ENCODE results near the gene MOB1B. TPM values are rescaled to one million over a fixed set of nuclear protein-coding genes. Genes with fewer than 3 reads are reported as not detected.

Gene MOB1B
- total RNA-seq, 2 donors from 2014 or later = 9.2 to 12.7 TPM

DNA sequence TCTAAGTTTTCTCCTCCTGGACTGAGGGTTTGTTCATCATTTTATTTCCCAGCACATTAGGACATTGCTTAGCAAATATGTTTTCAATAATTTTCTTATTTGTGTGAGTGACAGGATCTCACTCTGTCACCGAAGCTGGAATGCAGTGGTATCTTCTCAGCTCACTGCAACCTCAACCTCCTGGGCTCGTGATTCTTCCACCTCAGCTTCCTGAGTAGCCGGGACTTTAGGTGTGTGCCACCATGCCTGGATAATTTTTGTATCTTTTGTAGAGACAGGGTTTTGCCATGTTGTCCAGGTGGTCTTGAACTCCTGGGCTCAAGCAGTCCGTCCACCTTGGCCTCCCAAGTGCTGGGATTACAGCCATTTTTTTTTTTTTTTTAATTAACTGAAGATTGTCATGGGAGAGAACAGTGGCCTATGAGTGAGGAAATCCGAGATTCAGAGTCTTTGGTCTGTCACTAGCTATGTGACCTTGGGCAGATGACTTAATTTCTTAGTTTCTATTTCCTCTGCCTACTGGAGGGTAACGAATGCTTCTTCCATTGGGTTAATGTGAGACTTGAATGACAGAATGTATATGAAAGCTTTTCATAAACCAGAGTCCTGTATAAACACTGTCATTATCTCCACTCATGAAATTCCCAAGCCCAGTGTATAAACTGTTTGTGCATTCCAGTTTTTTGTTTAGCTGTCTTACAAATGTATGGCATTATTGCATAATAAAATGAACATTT, 23.9 kb downstream of the MOB1B start:
- no peak for ATAC-seq
- no peak for DNase-seq
- 67 to 73% methylated on average over 6 of the region's 6 CpGs for WGBS, 2 donors

DNA sequence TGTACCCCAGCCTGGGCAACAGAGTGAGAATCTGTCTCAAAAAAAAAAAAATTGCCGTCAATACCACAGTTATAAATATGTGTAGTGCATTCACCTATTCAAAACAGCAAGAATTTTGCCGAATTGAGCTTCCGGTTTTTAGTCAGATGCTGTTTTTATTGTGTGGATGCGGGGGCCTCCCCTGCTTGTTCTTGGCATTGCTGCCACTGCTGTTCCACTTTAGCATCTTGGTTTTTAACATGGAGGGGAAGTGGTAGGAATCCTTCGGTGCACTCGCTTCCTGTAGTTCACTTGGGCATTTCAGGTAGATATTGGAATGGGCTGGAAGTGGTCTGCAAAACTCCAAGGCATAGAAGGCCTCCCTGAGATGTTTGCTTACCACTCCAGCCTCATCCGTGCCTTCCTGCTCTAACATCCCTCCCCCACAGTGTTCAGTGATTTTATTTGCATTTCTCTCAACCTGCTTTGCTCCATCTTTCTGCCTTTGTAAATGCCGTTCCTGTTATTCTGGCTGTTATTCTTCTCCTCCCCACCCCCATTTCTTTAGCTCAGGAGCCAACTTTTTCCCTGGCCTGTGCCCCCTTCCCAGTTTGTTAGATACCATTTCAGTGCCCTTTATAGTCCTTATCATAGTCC, 25.5 kb downstream of the MOB1B start:
- no peak overlapping the region for H3K4me3 ChIP-seq
- no peak for ATAC-seq
- H3K27me3 ChIP-seq = no peaks in the 10 kb centered on the region
- intact Hi-C loops (cut with DNase I) = no loop called here
- H3K36me3 ChIP-seq (replicated peaks in 1 of 2; ENCODE audit: insufficient read depth in 1 of 2, low read depth in 2 of 2) = no peaks in the 10 kb centered on the region
- H3K9me3 ChIP-seq = no peaks in the 10 kb centered on the region
- no peak for DNase-seq
- peaks cover 7% of the 10 kb centered on the region for H3K4me1 ChIP-seq
- no peak for TF ChIP-seq POLR2A (IDR thresholded peaks at IDR 0.05)
- 80 to 83% methylated on average over 8 of the region's 8 CpGs for WGBS, 2 donors
- H3K27ac ChIP-seq = no peak overlapping the region

More for the DNA sequence above, 23.9 kb downstream of the MOB1B start:
- Histone ChIP-seq H3K27me3 (no peaks in the 10 kb centered on the region), H3K4me3 (no peak overlapping the region), H3K36me3 (replicated peaks in 1 of 2; ENCODE audit: insufficient read depth in 1 of 2, low read depth in 2 of 2) (no peaks in the 10 kb centered on the region), H3K27ac (no peak overlapping the region), H3K4me1 (peaks cover 7% of the 10 kb centered on the region), H3K9me3 (no peaks in the 10 kb centered on the region)
- TF ChIP-seq POLR2A (IDR thresholded peaks at IDR 0.05) = no peak
- TF ChIP-seq, protein P1, sequence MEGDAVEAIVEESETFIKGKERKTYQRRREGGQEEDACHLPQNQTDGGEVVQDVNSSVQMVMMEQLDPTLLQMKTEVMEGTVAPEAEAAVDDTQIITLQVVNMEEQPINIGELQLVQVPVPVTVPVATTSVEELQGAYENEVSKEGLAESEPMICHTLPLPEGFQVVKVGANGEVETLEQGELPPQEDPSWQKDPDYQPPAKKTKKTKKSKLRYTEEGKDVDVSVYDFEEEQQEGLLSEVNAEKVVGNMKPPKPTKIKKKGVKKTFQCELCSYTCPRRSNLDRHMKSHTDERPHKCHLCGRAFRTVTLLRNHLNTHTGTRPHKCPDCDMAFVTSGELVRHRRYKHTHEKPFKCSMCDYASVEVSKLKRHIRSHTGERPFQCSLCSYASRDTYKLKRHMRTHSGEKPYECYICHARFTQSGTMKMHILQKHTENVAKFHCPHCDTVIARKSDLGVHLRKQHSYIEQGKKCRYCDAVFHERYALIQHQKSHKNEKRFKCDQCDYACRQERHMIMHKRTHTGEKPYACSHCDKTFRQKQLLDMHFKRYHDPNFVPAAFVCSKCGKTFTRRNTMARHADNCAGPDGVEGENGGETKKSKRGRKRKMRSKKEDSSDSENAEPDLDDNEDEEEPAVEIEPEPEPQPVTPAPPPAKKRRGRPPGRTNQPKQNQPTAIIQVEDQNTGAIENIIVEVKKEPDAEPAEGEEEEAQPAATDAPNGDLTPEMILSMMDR (IDR thresholded peaks at IDR 0.05) = no peak
- intact Hi-C loops (cut with DNase I) = no loop called here

DNA sequence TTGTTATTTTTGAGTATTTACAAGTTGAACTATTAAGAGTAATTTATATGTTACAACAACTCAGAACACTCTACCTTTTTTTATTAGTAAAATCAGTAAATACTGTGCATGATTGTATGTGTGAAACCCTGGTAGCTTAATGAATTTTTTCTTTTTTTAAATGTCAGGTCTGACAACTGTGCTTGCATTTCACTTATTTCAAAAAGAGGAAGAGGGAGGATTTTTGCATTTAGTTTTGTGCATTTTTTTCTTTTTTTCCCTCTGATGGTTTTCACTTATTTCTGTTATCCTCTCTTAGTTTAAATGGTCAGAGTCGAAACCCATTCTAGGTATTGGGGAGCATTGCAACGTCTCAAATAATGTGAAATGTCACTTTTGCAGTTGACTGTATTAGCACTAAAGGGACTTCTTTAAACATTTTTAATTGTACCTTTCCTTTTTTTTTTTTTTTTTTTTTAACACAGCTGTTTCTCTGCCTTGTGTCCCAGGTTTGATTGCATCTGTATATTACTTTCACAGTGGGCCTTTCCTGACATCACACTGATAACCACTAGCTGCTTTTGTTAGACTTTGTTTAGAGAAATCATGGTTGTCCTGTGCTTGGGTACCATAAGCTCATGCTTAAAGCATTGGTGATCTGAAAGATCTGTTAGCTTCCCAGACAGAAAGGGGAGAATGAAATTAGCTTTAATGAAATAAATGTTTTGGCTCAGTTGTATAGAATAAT, 28.5 kb downstream of the MOB1B start:
- no peak for ATAC-seq
- DNase-seq = no peak
- Histone ChIP-seq H3K9me3 (no peaks in the 10 kb centered on the region), H3K27ac (no peak overlapping the region), H3K4me3 (no peak overlapping the region), H3K36me3 (replicated peaks in 1 of 2; ENCODE audit: insufficient read depth in 1 of 2, low read depth in 2 of 2) (no peaks in the 10 kb centered on the region), H3K27me3 (no peaks in the 10 kb centered on the region), H3K4me1 (peaks cover 7% of the 10 kb centered on the region)
- TF ChIP-seq, protein P1 (IDR thresholded peaks at IDR 0.05) = no peak
- no peak for TF ChIP-seq POLR2A (IDR thresholded peaks at IDR 0.05)
- intact Hi-C loops (cut with DNase I) = no loop called here
- 76 to 78% methylated on average over 2 of the region's 2 CpGs for WGBS, 2 donors

DNA sequence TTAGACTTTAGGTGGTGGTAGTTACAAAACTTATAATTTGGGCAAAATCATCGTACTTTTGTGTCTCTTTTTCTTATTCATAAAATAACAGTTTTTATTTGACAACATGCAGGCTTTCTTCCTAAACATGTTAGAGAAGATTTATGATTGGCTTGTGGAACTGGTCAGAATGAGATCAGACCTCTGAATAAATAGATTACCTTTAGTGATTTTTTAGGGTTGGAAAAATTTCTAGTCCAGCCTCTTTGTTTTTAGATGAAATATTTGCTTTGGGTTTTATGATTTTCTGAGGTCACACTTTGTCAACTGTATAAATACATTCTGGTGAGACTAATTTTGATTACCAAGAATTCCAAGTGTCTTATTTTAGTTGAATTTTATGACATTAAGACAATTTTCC, 29.2 kb downstream of the MOB1B start:
- DNase-seq = no peak
- Histone ChIP-seq H3K27me3 (no peaks in the 10 kb centered on the region), H3K4me3 (no peak overlapping the region), H3K36me3 (replicated peaks in 1 of 2; ENCODE audit: insufficient read depth in 1 of 2, low read depth in 2 of 2) (no peaks in the 10 kb centered on the region), H3K27ac (no peak overlapping the region), H3K4me1 (peaks cover under 1% of the 10 kb centered on the region), H3K9me3 (no peaks in the 10 kb centered on the region)
- TF ChIP-seq, protein P1 (IDR thresholded peaks at IDR 0.05) = no peak
- TF ChIP-seq POLR2A (IDR thresholded peaks at IDR 0.05) = no peak
- ATAC-seq = no peak
- WGBS, 2 donors = 91 to 93% methylated on average over 1 of the region's 1 CpG
- intact Hi-C loops (cut with DNase I) = no loop called here

DNA sequence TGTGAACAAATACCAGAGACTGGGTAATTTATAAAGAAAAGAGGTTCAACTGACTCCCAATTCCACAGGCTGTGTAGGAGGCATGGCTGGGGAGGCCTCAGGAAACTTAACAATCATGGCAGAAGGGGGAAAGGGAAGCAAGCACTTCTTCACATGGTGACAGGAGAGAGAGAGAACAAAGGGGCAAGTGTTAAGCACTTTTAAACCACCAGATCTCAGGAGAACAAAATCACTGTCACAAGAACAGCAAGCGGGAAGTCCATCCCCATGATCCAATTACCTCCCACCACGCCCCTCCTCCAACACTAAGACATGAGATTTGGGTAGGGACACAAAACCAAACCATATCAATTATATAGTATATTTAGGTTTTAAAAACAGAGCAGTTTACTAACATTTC, 30.8 kb downstream of the MOB1B start:
- H3K9me3 ChIP-seq = no peaks in the 10 kb centered on the region
- no peaks in the 10 kb centered on the region for H3K4me1 ChIP-seq
- H3K36me3 ChIP-seq (replicated peaks in 1 of 2; ENCODE audit: insufficient read depth in 1 of 2, low read depth in 2 of 2) = no peaks in the 10 kb centered on the region
- WGBS, 2 donors = 95 to 97% methylated on average over 2 of the region's 2 CpGs
- ATAC-seq (no peak), DNase-seq (no peak)
- H3K27me3 ChIP-seq = no peaks in the 10 kb centered on the region
- intact Hi-C loops (cut with DNase I) = no loop called here
- no peak overlapping the region for H3K27ac ChIP-seq
- no peak overlapping the region for H3K4me3 ChIP-seq
- no peak for TF ChIP-seq POLR2A (IDR thresholded peaks at IDR 0.05)
- TF ChIP-seq, protein P1 (IDR thresholded peaks at IDR 0.05) = no peak

Measured in body of pancreas (tissue), 4 donors.